HG02623 (cell line): ENCODE results near the gene NAA80.
"Not testable (repeated sequence)": the region's sequence is repeated elsewhere in the genome, so short reads cannot be mapped to it uniquely, and the experiment has no call there.

Source experiments
- ATAC-seq: cut with Tn5 transposase; IDR thresholded peaks from one replicate; pipeline ENCODE4 v1.9.1; 2021; ENCODE audit warnings: moderate library complexity; ENCODE audit not compliant: unreplicated experiment

NAA80 gene

GRCh38 chr3:50293079-50293801 is 6.0 kb downstream of the NAA80 start:
- ATAC-seq = no peak

GRCh38 chr3:50292159-50293078 is 6.8 kb downstream of the NAA80 start, which contains the start of gene IFRD2:
Gene IFRD2 (minus strand): TSS chr3:50292429. CDS start chr3:50292274, 155 bp downstream.
- peak; percentile 94 for ATAC-seq

GRCh38 chr3:50290161-50290641 is 9.0 kb downstream of the NAA80 start:
- ATAC-seq = no peak

- no peak for ATAC-seq
Observed at GRCh38 chr3:50289130-50289529, 10.1 kb downstream of the NAA80 start.

- ATAC-seq = no peak
Observed at GRCh38 chr3:50288387-50289007, 10.7 kb downstream of the NAA80 start.

- no peak for ATAC-seq
Observed at GRCh38 chr3:50287262-50287661, 11.9 kb downstream of the NAA80 start.

GRCh38 chr3:50286322-50287227 is 12.6 kb downstream of the NAA80 start:
- ATAC-seq = no peak

GRCh38 chr3:50284121-50284520 is 15.1 kb downstream of the NAA80 start:
- ATAC-seq = not testable (repeated sequence)

- ATAC-seq = no peak
Observed at GRCh38 chr3:50279255-50280016, 19.8 kb downstream of the NAA80 start.

GRCh38 chr3:50278880-50279224 is 20.4 kb downstream of the NAA80 start, which contains the start of gene LSMEM2:
Gene LSMEM2 (plus strand): TSS chr3:50279087. CDS start chr3:50279114, 27 bp downstream.
- no peak for ATAC-seq

- ATAC-seq = no peak
Observed at GRCh38 chr3:50278123-50278879, 20.9 kb downstream of the NAA80 start.

GRCh38 chr3:50276762-50277101 is 22.5 kb downstream of the NAA80 start:
- ATAC-seq = no peak

- ATAC-seq = no peak
Observed at GRCh38 chr3:50275996-50276761, 23.0 kb downstream of the NAA80 start.

- no peak for ATAC-seq
Observed at GRCh38 chr3:50275141-50275995, 23.8 kb downstream of the NAA80 start.

- ATAC-seq = no peak
Observed at GRCh38 chr3:50274371-50275104, 24.7 kb downstream of the NAA80 start.

- no peak for ATAC-seq
Observed at GRCh38 chr3:50273689-50274065, 25.5 kb downstream of the NAA80 start.
